ENCODE data around the gene LCMT1. TPM values are rescaled to one million over a fixed set of nuclear protein-coding genes. Genes with fewer than 3 reads are reported as not detected.

Gene LCMT1
- total and polyA plus RNA-seq, 2 donors (not counting 1 experiment from before 2014, with no cell fraction given), result 20.2 to 42.0 TPM

GRCh38 chr16:25148568-25149215 lies 37.1 kb downstream of the LCMT1 start:
- no peak for DNase-seq
- H2AFZ ChIP-seq (ENCODE audit: insufficient read depth, low read depth, low read length, poor library complexity, severe bottlenecking), result no peak overlapping the region
- CTCF ChIA-PET, result no interaction called here

DNA sequence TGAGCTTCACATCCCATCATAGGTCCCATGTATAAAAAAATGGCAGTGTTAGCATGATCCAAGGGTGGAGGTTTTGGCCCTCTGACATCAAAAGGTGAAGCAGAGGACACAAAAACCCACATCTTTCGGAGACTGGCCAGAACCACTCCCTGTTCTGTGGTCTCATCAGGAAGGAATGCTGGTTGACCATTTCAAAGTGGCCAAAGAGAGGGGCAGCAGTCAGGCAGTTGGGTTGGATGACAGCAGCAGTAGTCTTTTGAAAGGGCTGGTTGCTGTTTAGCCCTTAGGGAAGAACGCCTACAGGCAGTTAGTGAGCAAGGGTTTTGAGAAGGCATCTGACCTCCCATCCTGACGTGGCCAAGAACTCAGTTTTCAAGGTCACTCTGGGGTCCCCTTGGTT lies 40.5 kb downstream of the LCMT1 start:
- H2AFZ ChIP-seq (ENCODE audit: insufficient read depth, low read depth, low read length, poor library complexity, severe bottlenecking), result no peak overlapping the region
- H3K9me3 ChIP-seq (ENCODE audit: control extremely low read depth in 1 of 3, control insufficient read depth in 2 of 3, insufficient read depth in 1 of 3, low read length in 2 of 3), result no peaks in the 10 kb centered on the region
- Mint-ChIP-seq H3K4me3 (no peak overlapping the region), H3K9me3 (ENCODE audit: insufficient read depth) (no peaks in the 10 kb centered on the region), H3K27me3 (no peaks in the 10 kb centered on the region), H3K4me1 (peaks cover 7% of the 10 kb centered on the region), H3K27ac (no peak overlapping the region)
- no peak overlapping the region for H3K9ac ChIP-seq (ENCODE audit: low read length)
- peaks cover 0 to 7% of the 10 kb centered on the region in 2 donors for H3K4me1 ChIP-seq (ENCODE audit: control insufficient read depth in 2 of 2, insufficient read depth in 2 of 2, low read length in 2 of 2)
- ChIA-PET POLR2A (no interaction called here), CTCF (no interaction called here)
- no peaks in the 10 kb centered on the region for H3K27me3 ChIP-seq (replicated peaks in 1 of 4; ENCODE audit: control extremely low read depth in 1 of 4, control insufficient read depth in 3 of 4, insufficient read depth in 4 of 4, low read length in 3 of 4)
- 97% methylated on average over 3 of the region's 3 CpGs for WGBS (ENCODE audit: insufficient coverage)
- H3K79me2 ChIP-seq (ENCODE audit: control insufficient read depth, insufficient read depth, low read length), result no peaks in the 10 kb centered on the region
- peaks cover 2 to 14% of the 10 kb centered on the region in 2 experiments for H3K36me3 ChIP-seq (replicated peaks in 1 of 2; ENCODE audit: control extremely low read depth in 1 of 2, control insufficient read depth in 1 of 2, extremely low read depth in 1 of 2, insufficient read depth in 2 of 2, low read length in 1 of 2)
- no peak overlapping the region for H3K4me2 ChIP-seq (replicated peaks; ENCODE audit: low read depth, low read length, poor library complexity, severe bottlenecking)
- H3K27ac ChIP-seq (ENCODE audit: low read length in 2 of 2), result no peak overlapping the region
- DNase-seq, result no peak
- H3K4me3 ChIP-seq (ENCODE audit: control extremely low read depth in 1 of 5, extremely low read depth in 1 of 5, insufficient read depth in 1 of 5, low read depth in 2 of 5, low read length in 4 of 5), result no peak overlapping the region
- no peak for ATAC-seq (ENCODE audit: low read depth)
- no peaks in the 10 kb centered on the region for H4K20me1 ChIP-seq (ENCODE audit: control insufficient read depth, insufficient read depth, low read length, poor library complexity, severe bottlenecking)
- TF ChIP-seq EZH2 (IDR thresholded peaks at IDR 0.05; ENCODE audit: borderline replicate concordance, insufficient read depth, low read depth, low read length, poor library complexity, severe bottlenecking), result no peak
- TF ChIP-seq, protein P1, sequence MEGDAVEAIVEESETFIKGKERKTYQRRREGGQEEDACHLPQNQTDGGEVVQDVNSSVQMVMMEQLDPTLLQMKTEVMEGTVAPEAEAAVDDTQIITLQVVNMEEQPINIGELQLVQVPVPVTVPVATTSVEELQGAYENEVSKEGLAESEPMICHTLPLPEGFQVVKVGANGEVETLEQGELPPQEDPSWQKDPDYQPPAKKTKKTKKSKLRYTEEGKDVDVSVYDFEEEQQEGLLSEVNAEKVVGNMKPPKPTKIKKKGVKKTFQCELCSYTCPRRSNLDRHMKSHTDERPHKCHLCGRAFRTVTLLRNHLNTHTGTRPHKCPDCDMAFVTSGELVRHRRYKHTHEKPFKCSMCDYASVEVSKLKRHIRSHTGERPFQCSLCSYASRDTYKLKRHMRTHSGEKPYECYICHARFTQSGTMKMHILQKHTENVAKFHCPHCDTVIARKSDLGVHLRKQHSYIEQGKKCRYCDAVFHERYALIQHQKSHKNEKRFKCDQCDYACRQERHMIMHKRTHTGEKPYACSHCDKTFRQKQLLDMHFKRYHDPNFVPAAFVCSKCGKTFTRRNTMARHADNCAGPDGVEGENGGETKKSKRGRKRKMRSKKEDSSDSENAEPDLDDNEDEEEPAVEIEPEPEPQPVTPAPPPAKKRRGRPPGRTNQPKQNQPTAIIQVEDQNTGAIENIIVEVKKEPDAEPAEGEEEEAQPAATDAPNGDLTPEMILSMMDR (IDR thresholded peaks at IDR 0.05), result no peak
- intact Hi-C loops (cut with micrococcal nuclease), result no loop called here

More at GRCh38 chr16:25148568-25149215, 37.1 kb downstream of the LCMT1 start:
- POLR2A ChIA-PET, result no interaction called here
- Mint-ChIP-seq H3K9me3 (ENCODE audit: insufficient read depth) (no peaks in the 10 kb centered on the region), H3K27me3 (no peaks in the 10 kb centered on the region), H3K27ac (no peak overlapping the region), H3K4me3 (no peak overlapping the region), H3K4me1 (no peaks in the 10 kb centered on the region)
- Histone ChIP-seq H3K4me2 (replicated peaks; ENCODE audit: low read depth, low read length, poor library complexity, severe bottlenecking) (no peak overlapping the region), H3K27me3 (replicated peaks in 1 of 4; ENCODE audit: control extremely low read depth in 1 of 4, control insufficient read depth in 3 of 4, insufficient read depth in 4 of 4, low read length in 3 of 4) (no peaks in the 10 kb centered on the region), H3K79me2 (ENCODE audit: control insufficient read depth, insufficient read depth, low read length) (no peaks in the 10 kb centered on the region), H3K4me1 (ENCODE audit: control insufficient read depth in 2 of 2, insufficient read depth in 2 of 2, low read length in 2 of 2) (no peaks in the 10 kb centered on the region), H3K9ac (ENCODE audit: low read length) (no peak overlapping the region), H3K27ac (ENCODE audit: low read length in 2 of 2) (no peak overlapping the region), H3K36me3 (replicated peaks in 1 of 2; ENCODE audit: control extremely low read depth in 1 of 2, control insufficient read depth in 1 of 2, extremely low read depth in 1 of 2, insufficient read depth in 2 of 2, low read length in 1 of 2) (peaks cover 9 to 13% of the 10 kb centered on the region in 2 experiments), H3K9me3 (ENCODE audit: control extremely low read depth in 1 of 3, control insufficient read depth in 2 of 3, insufficient read depth in 1 of 3, low read length in 2 of 3) (no peaks in the 10 kb centered on the region), H4K20me1 (ENCODE audit: control insufficient read depth, insufficient read depth, low read length, poor library complexity, severe bottlenecking) (no peaks in the 10 kb centered on the region), H3K4me3 (ENCODE audit: control extremely low read depth in 1 of 5, extremely low read depth in 1 of 5, insufficient read depth in 1 of 5, low read depth in 2 of 5, low read length in 4 of 5) (no peak overlapping the region)
- WGBS (ENCODE audit: insufficient coverage), result 95% methylated on average over 16 of the region's 22 CpGs
- ATAC-seq (ENCODE audit: low read depth), result no peak
- intact Hi-C loops (cut with micrococcal nuclease), result no loop called here
- TF ChIP-seq, protein P1 (IDR thresholded peaks at IDR 0.05), result no peak
- no peak for TF ChIP-seq EZH2 (IDR thresholded peaks at IDR 0.05; ENCODE audit: borderline replicate concordance, insufficient read depth, low read depth, low read length, poor library complexity, severe bottlenecking)
